SH-SY5Y (cell line): Measurements from ENCODE around the gene NKRF.

Source experiments
- GATA2 ChIP-seq: IDR thresholded peaks from 2 replicates; pipeline ENCODE4 v1.6.1; 2011; ENCODE audit warnings: mild to moderate bottlenecking, low read depth, low read length
- GATA3 ChIP-seq: IDR thresholded peaks from 2 replicates; pipeline ENCODE4 v1.6.1; 2011; ENCODE audit warnings: low read depth, mild to moderate bottlenecking, low read length, moderate library complexity

DNA sequence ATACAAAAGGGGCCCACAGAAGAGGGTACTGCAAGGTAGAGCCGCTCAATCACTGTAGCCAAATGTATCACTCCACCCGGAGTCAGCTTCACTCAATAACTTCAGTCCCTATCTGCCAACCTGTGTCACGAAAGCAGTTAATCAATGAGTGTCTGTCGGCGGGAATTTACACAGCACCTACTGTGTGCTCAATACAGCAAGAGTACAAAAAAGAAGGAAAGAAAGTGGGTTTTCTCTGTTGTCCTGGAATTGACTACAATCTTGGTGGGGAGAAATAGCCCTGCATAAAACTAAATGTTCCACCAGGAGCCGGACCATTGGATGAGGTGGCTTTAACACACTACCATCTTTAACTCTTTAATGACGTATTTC, 780 bp upstream of the NKRF start:
- TF ChIP-seq GATA3 (no peak), GATA2 (no peak)
